ENCODE measurements around the gene HECTD2. TPM values are rescaled to one million over a fixed set of nuclear protein-coding genes. Genes with fewer than 3 reads are reported as not detected.
A peak's percentile ranks its signal among the peaks of the same experiment; 100 is the strongest.
"Not testable (repeated sequence)": the region's sequence is repeated elsewhere in the genome, so short reads cannot be mapped to it uniquely, and the experiment has no call there.

The HECTD2 gene
- total RNA-seq, 1 donor from 2014 or later = 22.1 TPM

GRCh38 chr10:91367558-91367957, 42.6 kb upstream of the HECTD2 start:
- peaks cover 9% of the 10 kb centered on the region for H3K9me3 Mint-ChIP-seq (ENCODE audit: unreplicated experiment)
- no peak for DNase-seq (ENCODE audit: extremely low spot score, unreplicated experiment)
- no peaks in the 10 kb centered on the region for H3K27me3 Mint-ChIP-seq (ENCODE audit: unreplicated experiment)
- no peaks in the 10 kb centered on the region for H3K36me3 Mint-ChIP-seq (ENCODE audit: unreplicated experiment)
- H3K4me3 Mint-ChIP-seq (ENCODE audit: unreplicated experiment) = no peak overlapping the region
- no peak for TF ChIP-seq CTCF (IDR thresholded peaks at IDR 0.05)
- no peak overlapping the region for H3K27ac Mint-ChIP-seq (ENCODE audit: unreplicated experiment)
- H3K4me1 Mint-ChIP-seq (ENCODE audit: unreplicated experiment) = peaks cover 5% of the 10 kb centered on the region

- H3K4me3 Mint-ChIP-seq (ENCODE audit: unreplicated experiment); H3K27me3 Mint-ChIP-seq (ENCODE audit: unreplicated experiment); DNase-seq (ENCODE audit: extremely low spot score, unreplicated experiment); H3K4me1 Mint-ChIP-seq (ENCODE audit: unreplicated experiment); H3K27ac Mint-ChIP-seq (ENCODE audit: unreplicated experiment); H3K36me3 Mint-ChIP-seq (ENCODE audit: unreplicated experiment): not testable (repeated sequence)
- H3K9me3 Mint-ChIP-seq (ENCODE audit: unreplicated experiment) = peaks cover 12% of the 10 kb centered on the region
- peak; percentile 63 for TF ChIP-seq CTCF (IDR thresholded peaks at IDR 0.05)
Measured at GRCh38 chr10:91369978-91370589, 40.1 kb upstream of the HECTD2 start.

- TF ChIP-seq CTCF (IDR thresholded peaks at IDR 0.05) = no peak
- Mint-ChIP-seq H3K27me3 (ENCODE audit: unreplicated experiment) (no peaks in the 10 kb centered on the region), H3K4me3 (ENCODE audit: unreplicated experiment) (no peak overlapping the region), H3K36me3 (ENCODE audit: unreplicated experiment) (peaks cover 11% of the 10 kb centered on the region), H3K27ac (ENCODE audit: unreplicated experiment) (no peak overlapping the region), H3K4me1 (ENCODE audit: unreplicated experiment) (no peaks in the 10 kb centered on the region), H3K9me3 (ENCODE audit: unreplicated experiment) (peaks cover 30% of the 10 kb centered on the region)
- DNase-seq (ENCODE audit: extremely low spot score, unreplicated experiment) = no peak
Measured at GRCh38 chr10:91374052-91374451, 36.1 kb upstream of the HECTD2 start.

GRCh38 chr10:91378061-91378460, 32.1 kb upstream of the HECTD2 start:
- no peak for TF ChIP-seq CTCF (IDR thresholded peaks at IDR 0.05)
- DNase-seq (ENCODE audit: extremely low spot score, unreplicated experiment) = no peak
- Mint-ChIP-seq H3K4me3 (ENCODE audit: unreplicated experiment) (no peak overlapping the region), H3K27ac (ENCODE audit: unreplicated experiment) (no peak overlapping the region), H3K36me3 (ENCODE audit: unreplicated experiment) (peaks cover 11% of the 10 kb centered on the region), H3K4me1 (ENCODE audit: unreplicated experiment) (peaks cover 5% of the 10 kb centered on the region), H3K9me3 (ENCODE audit: unreplicated experiment) (peaks cover 30% of the 10 kb centered on the region), H3K27me3 (ENCODE audit: unreplicated experiment) (no peaks in the 10 kb centered on the region)

- Mint-ChIP-seq H3K4me1 (ENCODE audit: unreplicated experiment) (peaks cover 5% of the 10 kb centered on the region), H3K27ac (ENCODE audit: unreplicated experiment) (no peak overlapping the region), H3K27me3 (ENCODE audit: unreplicated experiment) (peaks cover 5% of the 10 kb centered on the region), H3K36me3 (ENCODE audit: unreplicated experiment) (no peaks in the 10 kb centered on the region), H3K9me3 (ENCODE audit: unreplicated experiment) (peaks cover 13% of the 10 kb centered on the region), H3K4me3 (ENCODE audit: unreplicated experiment) (no peak overlapping the region)
- DNase-seq (ENCODE audit: extremely low spot score, unreplicated experiment) = no peak
- TF ChIP-seq CTCF (IDR thresholded peaks at IDR 0.05) = no peak
Measured at GRCh38 chr10:91380873-91381256, 29.3 kb upstream of the HECTD2 start.

Measured in osteocyte (in vitro differentiated cells).